Uterus (tissue), 2 donors: ENCODE results near the gene TSHZ1.

Experiments
- CTCF ChIP-seq, 4 experiments: fragments of 200-600 bp in 2 of 4; fragments of 450-650 bp in 2 of 4; sonication (generic) in 2 of 4; IDR thresholded peaks; one replicate each; pipeline ENCODE4 v1.5.1; 2016 to 2019; ENCODE audit warnings: antibody characterized with exemption in 4 of 4, mild to moderate bottlenecking in 2 of 4, moderate library complexity in 1 of 4
- POLR2A ChIP-seq, 2 donors: fragments of 450-650 bp; IDR thresholded peaks; one replicate each; pipeline ENCODE4 v1.6.1; 2016; ENCODE audit warnings: antibody characterized with exemption in 2 of 2, mild to moderate bottlenecking in 1 of 2, moderate library complexity in 1 of 2

- TF ChIP-seq POLR2A (IDR thresholded peaks at IDR 0.05): no peak
- no peak for TF ChIP-seq CTCF (IDR thresholded peaks at IDR 0.05)
Measured at GRCh38 chr18:75252136-75252535, 41.5 kb downstream of the TSHZ1 start.
